ENCODE data around the gene IL21.

Gene IL21

GRCh38 chr4:122632396-122633143 lies 11.7 kb upstream of the IL21 start:
- DNase-seq = no peak

- DNase-seq = no peak
These were observed 4.3 kb upstream of the IL21 start for GRCh38 chr4:122625156-122625555.

GRCh38 chr4:122624205-122624604 lies 3.3 kb upstream of the IL21 start:
- DNase-seq = no peak

- DNase-seq = no peak
These were observed 2.8 kb upstream of the IL21 start for GRCh38 chr4:122623637-122624166.

GRCh38 chr4:122622400-122622799 lies 1.5 kb upstream of the IL21 start:
- DNase-seq = no peak

- no peak for DNase-seq
These were observed 1.3 kb downstream of the IL21 start for GRCh38 chr4:122619611-122620010.

- DNase-seq = no peak
These were observed 3.0 kb downstream of the IL21 start for GRCh38 chr4:122617597-122618593.

- DNase-seq = no peak
These were observed 3.8 kb downstream of the IL21 start for GRCh38 chr4:122616915-122617596.

- DNase-seq = no peak
These were observed 6.2 kb downstream of the IL21 start for GRCh38 chr4:122614621-122615020.

GRCh38 chr4:122612540-122612939 lies 8.3 kb downstream of the IL21 start:
- no peak for DNase-seq

GRCh38 chr4:122606364-122607043 lies 14.4 kb downstream of the IL21 start:
- no peak for DNase-seq

- no peak for DNase-seq
These were observed 16.7 kb downstream of the IL21 start for GRCh38 chr4:122604146-122604545.

GRCh38 chr4:122603156-122603574 lies 17.7 kb downstream of the IL21 start:
- DNase-seq = no peak

GRCh38 chr4:122602277-122603142 lies 18.4 kb downstream of the IL21 start:
- DNase-seq = no peak

- DNase-seq = no peak
These were observed 29.7 kb downstream of the IL21 start for GRCh38 chr4:122591196-122591595.

- no peak for DNase-seq
These were observed 32.2 kb downstream of the IL21 start for GRCh38 chr4:122588453-122589238.

GRCh38 chr4:122584519-122584918 lies 36.3 kb downstream of the IL21 start:
- DNase-seq = no peak

- no peak for DNase-seq
These were observed 37.0 kb downstream of the IL21 start for GRCh38 chr4:122583906-122584305.

GRCh38 chr4:122577808-122578781 lies 42.8 kb downstream of the IL21 start:
- DNase-seq = peak; percentile 26

Data from right hindlimb (tissue), 1 donor.